Measurements from ENCODE around the gene ERICH6B.

Gene ERICH6B

DNA sequence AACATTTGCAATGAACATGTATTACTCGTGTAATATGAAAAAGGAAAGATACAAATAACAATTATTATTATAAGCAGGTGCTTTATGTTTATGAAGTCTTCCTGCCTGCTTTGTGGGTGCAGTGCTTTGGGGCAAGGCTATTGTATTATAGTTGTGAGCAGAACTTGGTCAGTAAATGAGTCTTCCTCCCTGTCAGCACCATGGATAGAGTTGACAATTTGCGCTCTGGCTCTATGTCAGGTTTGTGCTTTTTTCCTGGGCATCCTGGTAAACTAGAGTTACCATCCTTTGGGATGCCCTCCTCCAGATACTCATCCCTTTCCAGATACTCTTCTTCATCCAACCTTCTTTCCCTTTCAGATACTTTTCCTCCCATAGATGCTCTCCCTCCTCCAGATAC is 19.6 kb downstream of the ERICH6B start:
- ATAC-seq: no peak
- TF ChIP-seq, protein P1, sequence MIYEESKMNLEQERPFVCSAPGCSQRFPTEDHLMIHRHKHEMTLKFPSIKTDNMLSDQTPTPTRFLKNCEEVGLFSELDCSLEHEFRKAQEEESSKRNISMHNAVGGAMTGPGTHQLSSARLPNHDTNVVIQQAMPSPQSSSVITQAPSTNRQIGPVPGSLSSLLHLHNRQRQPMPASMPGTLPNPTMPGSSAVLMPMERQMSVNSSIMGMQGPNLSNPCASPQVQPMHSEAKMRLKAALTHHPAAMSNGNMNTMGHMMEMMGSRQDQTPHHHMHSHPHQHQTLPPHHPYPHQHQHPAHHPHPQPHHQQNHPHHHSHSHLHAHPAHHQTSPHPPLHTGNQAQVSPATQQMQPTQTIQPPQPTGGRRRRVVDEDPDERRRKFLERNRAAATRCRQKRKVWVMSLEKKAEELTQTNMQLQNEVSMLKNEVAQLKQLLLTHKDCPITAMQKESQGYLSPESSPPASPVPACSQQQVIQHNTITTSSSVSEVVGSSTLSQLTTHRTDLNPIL (CRISPR knock-in tag; IDR thresholded peaks at IDR 0.05; ENCODE audit: low read depth): no peak
- no peak for TF ChIP-seq SNAI2 (CRISPR knock-in tag; IDR thresholded peaks at IDR 0.05)
- TF ChIP-seq ESRRG (CRISPR knock-in tag; IDR thresholded peaks at IDR 0.05): no peak

DNA sequence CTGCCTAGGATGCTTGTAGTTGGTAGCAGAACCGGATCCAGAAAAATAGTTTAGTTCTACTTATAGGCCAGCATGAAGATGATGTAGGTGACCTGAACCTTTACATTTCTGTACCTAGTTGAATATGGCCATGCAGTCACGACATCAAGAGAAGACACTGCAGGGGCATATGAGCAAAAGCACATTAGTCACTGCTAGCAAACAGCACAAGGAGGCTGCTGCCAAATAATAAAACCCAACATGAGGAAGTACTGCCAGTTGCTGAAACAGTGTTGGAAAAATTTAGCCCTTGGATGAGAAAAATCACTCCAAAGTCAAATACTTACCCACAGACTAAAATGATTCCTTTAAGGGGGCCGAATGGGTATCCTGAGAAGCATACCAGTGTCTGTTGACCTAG is 20.8 kb downstream of the ERICH6B start:
- ATAC-seq: no peak
- TF ChIP-seq TCF4 (CRISPR knock-in tag; IDR thresholded peaks at IDR 0.05; ENCODE audit: borderline replicate concordance): no peak
- TF ChIP-seq, protein P2, sequence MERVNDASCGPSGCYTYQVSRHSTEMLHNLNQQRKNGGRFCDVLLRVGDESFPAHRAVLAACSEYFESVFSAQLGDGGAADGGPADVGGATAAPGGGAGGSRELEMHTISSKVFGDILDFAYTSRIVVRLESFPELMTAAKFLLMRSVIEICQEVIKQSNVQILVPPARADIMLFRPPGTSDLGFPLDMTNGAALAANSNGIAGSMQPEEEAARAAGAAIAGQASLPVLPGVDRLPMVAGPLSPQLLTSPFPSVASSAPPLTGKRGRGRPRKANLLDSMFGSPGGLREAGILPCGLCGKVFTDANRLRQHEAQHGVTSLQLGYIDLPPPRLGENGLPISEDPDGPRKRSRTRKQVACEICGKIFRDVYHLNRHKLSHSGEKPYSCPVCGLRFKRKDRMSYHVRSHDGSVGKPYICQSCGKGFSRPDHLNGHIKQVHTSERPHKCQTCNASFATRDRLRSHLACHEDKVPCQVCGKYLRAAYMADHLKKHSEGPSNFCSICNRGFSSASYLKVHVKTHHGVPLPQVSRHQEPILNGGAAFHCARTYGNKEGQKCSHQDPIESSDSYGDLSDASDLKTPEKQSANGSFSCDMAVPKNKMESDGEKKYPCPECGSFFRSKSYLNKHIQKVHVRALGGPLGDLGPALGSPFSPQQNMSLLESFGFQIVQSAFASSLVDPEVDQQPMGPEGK (CRISPR knock-in tag; IDR thresholded peaks at IDR 0.05; ENCODE audit: borderline replicate concordance): no peak
- TF ChIP-seq, protein P3, sequence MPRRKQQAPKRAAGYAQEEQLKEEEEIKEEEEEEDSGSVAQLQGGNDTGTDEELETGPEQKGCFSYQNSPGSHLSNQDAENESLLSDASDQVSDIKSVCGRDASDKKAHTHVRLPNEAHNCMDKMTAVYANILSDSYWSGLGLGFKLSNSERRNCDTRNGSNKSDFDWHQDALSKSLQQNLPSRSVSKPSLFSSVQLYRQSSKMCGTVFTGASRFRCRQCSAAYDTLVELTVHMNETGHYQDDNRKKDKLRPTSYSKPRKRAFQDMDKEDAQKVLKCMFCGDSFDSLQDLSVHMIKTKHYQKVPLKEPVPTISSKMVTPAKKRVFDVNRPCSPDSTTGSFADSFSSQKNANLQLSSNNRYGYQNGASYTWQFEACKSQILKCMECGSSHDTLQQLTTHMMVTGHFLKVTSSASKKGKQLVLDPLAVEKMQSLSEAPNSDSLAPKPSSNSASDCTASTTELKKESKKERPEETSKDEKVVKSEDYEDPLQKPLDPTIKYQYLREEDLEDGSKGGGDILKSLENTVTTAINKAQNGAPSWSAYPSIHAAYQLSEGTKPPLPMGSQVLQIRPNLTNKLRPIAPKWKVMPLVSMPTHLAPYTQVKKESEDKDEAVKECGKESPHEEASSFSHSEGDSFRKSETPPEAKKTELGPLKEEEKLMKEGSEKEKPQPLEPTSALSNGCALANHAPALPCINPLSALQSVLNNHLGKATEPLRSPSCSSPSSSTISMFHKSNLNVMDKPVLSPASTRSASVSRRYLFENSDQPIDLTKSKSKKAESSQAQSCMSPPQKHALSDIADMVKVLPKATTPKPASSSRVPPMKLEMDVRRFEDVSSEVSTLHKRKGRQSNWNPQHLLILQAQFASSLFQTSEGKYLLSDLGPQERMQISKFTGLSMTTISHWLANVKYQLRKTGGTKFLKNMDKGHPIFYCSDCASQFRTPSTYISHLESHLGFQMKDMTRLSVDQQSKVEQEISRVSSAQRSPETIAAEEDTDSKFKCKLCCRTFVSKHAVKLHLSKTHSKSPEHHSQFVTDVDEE (CRISPR knock-in tag; IDR thresholded peaks at IDR 0.05): no peak
- no peak for TF ChIP-seq PPARA (CRISPR knock-in tag; IDR thresholded peaks at IDR 0.05; ENCODE audit: borderline replicate concordance)
- TF ChIP-seq, protein P4, sequence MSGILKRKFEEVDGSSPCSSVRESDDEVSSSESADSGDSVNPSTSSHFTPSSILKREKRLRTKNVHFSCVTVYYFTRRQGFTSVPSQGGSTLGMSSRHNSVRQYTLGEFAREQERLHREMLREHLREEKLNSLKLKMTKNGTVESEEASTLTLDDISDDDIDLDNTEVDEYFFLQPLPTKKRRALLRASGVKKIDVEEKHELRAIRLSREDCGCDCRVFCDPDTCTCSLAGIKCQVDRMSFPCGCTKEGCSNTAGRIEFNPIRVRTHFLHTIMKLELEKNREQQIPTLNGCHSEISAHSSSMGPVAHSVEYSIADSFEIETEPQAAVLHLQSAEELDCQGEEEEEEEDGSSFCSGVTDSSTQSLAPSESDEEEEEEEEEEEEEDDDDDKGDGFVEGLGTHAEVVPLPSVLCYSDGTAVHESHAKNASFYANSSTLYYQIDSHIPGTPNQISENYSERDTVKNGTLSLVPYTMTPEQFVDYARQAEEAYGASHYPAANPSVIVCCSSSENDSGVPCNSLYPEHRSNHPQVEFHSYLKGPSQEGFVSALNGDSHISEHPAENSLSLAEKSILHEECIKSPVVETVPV (CRISPR knock-in tag; IDR thresholded peaks at IDR 0.05): no peak
- TF ChIP-seq, protein P1 (CRISPR knock-in tag; IDR thresholded peaks at IDR 0.05; ENCODE audit: low read depth): no peak
- TF ChIP-seq GLIS3 (CRISPR knock-in tag; IDR thresholded peaks at IDR 0.05): no peak
- TF ChIP-seq SNAI2 (CRISPR knock-in tag; IDR thresholded peaks at IDR 0.05): no peak
- no peak for TF ChIP-seq ZNF8 (CRISPR knock-in tag; IDR thresholded peaks at IDR 0.05)
- no peak for TF ChIP-seq ZFP30 (CRISPR knock-in tag; IDR thresholded peaks at IDR 0.05)
- TF ChIP-seq ZFP3 (CRISPR knock-in tag; IDR thresholded peaks at IDR 0.05): no peak
- TF ChIP-seq CSDC2 (CRISPR knock-in tag; IDR thresholded peaks at IDR 0.05): no peak
- no peak for TF ChIP-seq ZC3H10 (CRISPR knock-in tag; IDR thresholded peaks at IDR 0.05)
- no peak for TF ChIP-seq RARB (CRISPR knock-in tag; IDR thresholded peaks at IDR 0.05)
- no peak for TF ChIP-seq ISL1 (CRISPR knock-in tag; IDR thresholded peaks at IDR 0.05)

DNA sequence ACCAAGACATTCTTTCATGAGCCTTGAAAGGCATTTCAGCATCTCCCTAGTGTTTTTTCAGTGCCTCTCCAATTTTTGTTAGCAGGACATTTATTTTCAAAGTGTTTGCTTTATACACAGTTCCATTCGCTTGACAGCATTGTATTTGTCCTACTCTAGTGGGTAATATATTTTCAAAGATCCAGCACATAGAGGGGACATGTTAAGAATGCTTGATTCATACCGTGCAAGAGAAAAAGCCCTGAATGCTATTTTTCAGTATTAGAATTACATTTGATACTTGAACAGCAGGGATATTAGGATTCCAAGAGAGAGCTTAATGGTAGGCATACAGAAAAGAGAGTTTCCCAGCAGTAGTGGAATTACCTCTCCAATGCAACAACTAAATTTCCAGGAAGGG is 21.3 kb downstream of the ERICH6B start:
- TF ChIP-seq RARB (CRISPR knock-in tag; IDR thresholded peaks at IDR 0.05): no peak
- no peak for TF ChIP-seq CSDC2 (CRISPR knock-in tag; IDR thresholded peaks at IDR 0.05)
- TF ChIP-seq, protein P2 (CRISPR knock-in tag; IDR thresholded peaks at IDR 0.05; ENCODE audit: borderline replicate concordance): no peak
- no peak for TF ChIP-seq TOX (CRISPR knock-in tag; IDR thresholded peaks at IDR 0.05; ENCODE audit: borderline replicate concordance)
- TF ChIP-seq SNAI2 (CRISPR knock-in tag; IDR thresholded peaks at IDR 0.05): no peak
- no peak for TF ChIP-seq ZNF565 (CRISPR knock-in tag; conservative IDR thresholded peaks at IDR 0.05; ENCODE audit: low read depth)
- TF ChIP-seq ZC3H10 (CRISPR knock-in tag; IDR thresholded peaks at IDR 0.05): no peak
- ATAC-seq: no peak

Measured in SK-N-SH treated with all-trans-retinoic acid at 6 μM for 48 hours (cell line).